Right atrium auricular region (tissue), 2 donors: ENCODE measurements around the gene TAF3. TPM values are rescaled to one million over a fixed set of nuclear protein-coding genes. Genes with fewer than 3 reads are reported as not detected.

ENCODE experiments used
- DNase-seq: peaks from one replicate; pipeline ENCODE4 v3.0.0-alpha.2; 2019; ENCODE audit warnings: low spot score
- H3K27ac ChIP-seq, 2 donors: fragments of 200-600 bp; sonication (generic); 1 replicate in 1 of 2; 2 replicates in 1 of 2; pipeline ENCODE4 v1.5.1; 2016 to 2019
- H3K27me3 ChIP-seq, 2 donors: fragments of 200-600 bp; sonication (generic); one replicate each; pipeline versions ENCODE4 v1.5.1 to v1.6.0; 2017 to 2019
- H3K36me3 ChIP-seq: fragments of 200-600 bp; sonication (generic); one replicate; pipeline ENCODE4 v1.5.1; 2016
- H3K4me1 ChIP-seq, 2 donors: fragments of 200-600 bp; sonication (generic); one replicate each; pipeline versions ENCODE4 v1.5.1 to v1.6.0; 2017 to 2019
- H3K4me3 ChIP-seq, 2 donors: fragments of 200-600 bp; sonication (generic); 1 replicate in 1 of 2; 2 replicates in 1 of 2; pipeline ENCODE4 v1.5.1; 2017 to 2019; ENCODE audit warnings: mild to moderate bottlenecking in 1 of 2, moderate library complexity in 1 of 2
- H3K9me3 ChIP-seq, 2 donors: fragments of 200-600 bp; sonication (generic); one replicate each; pipeline ENCODE4 v1.5.1; 2019
- CTCF ChIP-seq, 2 donors: fragments of 200-600 bp; sonication (generic); IDR thresholded peaks; one replicate each; pipeline ENCODE4 v1.5.1; 2019; ENCODE audit warnings: antibody characterized with exemption in 2 of 2
- total RNA-seq, 2 donors: library from RNA; depleted of rRNA; stranded (reverse); fragments of >200 nt; gene quantifications; one replicate each; pipeline ENCODE4 v1.1.0, GENCODE V29; 2016

The TAF3 gene
- total RNA-seq, 2 donors from 2014 or later: 4.6 to 6.1 TPM

- TF ChIP-seq CTCF (IDR thresholded peaks at IDR 0.05): no peak
- H3K27ac ChIP-seq: peak overlapping the region; percentile 90 to 96
- no peak for DNase-seq
- H3K36me3 ChIP-seq: no peaks in the 10 kb centered on the region
- H3K9me3 ChIP-seq: no peaks in the 10 kb centered on the region
- H3K4me3 ChIP-seq: peak overlapping the region; percentile 94 to 97
- no peaks in the 10 kb centered on the region for H3K27me3 ChIP-seq
- peaks cover 0 to 48% of the 10 kb centered on the region in 2 donors for H3K4me1 ChIP-seq
Observed at GRCh38 chr10:7787150-7787856, 31.0 kb upstream of the TAF3 start.

GRCh38 chr10:7787857-7788638, 30.3 kb upstream of the TAF3 start, which contains the start of the genes ATP5F1C and KIN:
TSS of gene ATP5F1C (plus strand) at chr10:7788177. CDS start at chr10:7788208, 31 bp downstream.
TSS of gene KIN (minus strand) at chr10:7787993. CDS start at chr10:7787933, 60 bp downstream.
- H3K36me3 ChIP-seq: no peaks in the 10 kb centered on the region
- H3K4me1 ChIP-seq: peaks cover 0 to 55% of the 10 kb centered on the region in 2 donors
- H3K4me3 ChIP-seq: peak within 1 kb of the TSS; percentile 94 to 97
- H3K27me3 ChIP-seq: no peaks in the 10 kb centered on the region
- TF ChIP-seq CTCF (IDR thresholded peaks at IDR 0.05): no peak
- peak within 1 kb of the TSS; percentile 90 to 96 for H3K27ac ChIP-seq
- DNase-seq: peak; percentile 97
- H3K9me3 ChIP-seq: no peaks in the 10 kb centered on the region

- no peaks in the 10 kb centered on the region for H3K36me3 ChIP-seq
- peaks cover 0 to 62% of the 10 kb centered on the region in 2 donors for H3K4me1 ChIP-seq
- DNase-seq: no peak
- no peaks in the 10 kb centered on the region for H3K9me3 ChIP-seq
- H3K27me3 ChIP-seq: no peaks in the 10 kb centered on the region
- no peak for TF ChIP-seq CTCF (IDR thresholded peaks at IDR 0.05)
- H3K27ac ChIP-seq: peak overlapping the region; percentile 90 to 96
- H3K4me3 ChIP-seq: peak overlapping the region; percentile 94 to 97
Observed at GRCh38 chr10:7788639-7789286, 29.5 kb upstream of the TAF3 start.

GRCh38 chr10:7789390-7789789, 28.9 kb upstream of the TAF3 start:
- H3K36me3 ChIP-seq: no peaks in the 10 kb centered on the region
- TF ChIP-seq CTCF (IDR thresholded peaks at IDR 0.05): no peak
- no peaks in the 10 kb centered on the region for H3K27me3 ChIP-seq
- DNase-seq: no peak
- H3K9me3 ChIP-seq: no peaks in the 10 kb centered on the region
- H3K4me3 ChIP-seq: peak overlapping the region; percentile 94 to 97
- H3K27ac ChIP-seq: peak overlapping the region; percentile 90 to 96
- peaks cover 0 to 67% of the 10 kb centered on the region in 2 donors for H3K4me1 ChIP-seq

- no peaks in the 10 kb centered on the region for H3K9me3 ChIP-seq
- peaks cover 8% of the 10 kb centered on the region for H3K36me3 ChIP-seq
- H3K27me3 ChIP-seq: no peaks in the 10 kb centered on the region
- TF ChIP-seq CTCF (IDR thresholded peaks at IDR 0.05): no peak
- H3K27ac ChIP-seq: no peak overlapping the region
- no peak for DNase-seq
- peaks cover 0 to 66% of the 10 kb centered on the region in 2 donors for H3K4me1 ChIP-seq
- H3K4me3 ChIP-seq: no peak overlapping the region
Observed at GRCh38 chr10:7792541-7792940, 25.8 kb upstream of the TAF3 start.
